Measurements from ENCODE around the gene PDIA6.

The PDIA6 gene

GRCh38 chr2:10831400-10831985 is 18.9 kb upstream of the PDIA6 start:
- Histone ChIP-seq H3K79me2 (ENCODE audit: insufficient read depth, low read depth) (no peaks in the 10 kb centered on the region), H3K36me3 (ENCODE audit: insufficient read depth) (no peaks in the 10 kb centered on the region), H2AFZ (ENCODE audit: low read depth) (peak overlapping the region; percentile 68; the same call in 1 of the 2 replicates), H4K20me1 (ENCODE audit: insufficient read depth) (no peaks in the 10 kb centered on the region), H3K4me1 (ENCODE audit: low read depth, poor library complexity, severe bottlenecking) (peaks cover 12% of the 10 kb centered on the region), H3K4me2 (no peak overlapping the region), H3K27ac (no peak overlapping the region), H3K9ac (no peak overlapping the region), H3K27me3 (ENCODE audit: insufficient read depth, low read depth) (no peaks in the 10 kb centered on the region), H3K4me3 (IDR thresholded peaks at IDR 0.05; ENCODE audit: insufficient read depth, low read depth, low read length) (no peak overlapping the region)
- TF ChIP-seq, protein P1, sequence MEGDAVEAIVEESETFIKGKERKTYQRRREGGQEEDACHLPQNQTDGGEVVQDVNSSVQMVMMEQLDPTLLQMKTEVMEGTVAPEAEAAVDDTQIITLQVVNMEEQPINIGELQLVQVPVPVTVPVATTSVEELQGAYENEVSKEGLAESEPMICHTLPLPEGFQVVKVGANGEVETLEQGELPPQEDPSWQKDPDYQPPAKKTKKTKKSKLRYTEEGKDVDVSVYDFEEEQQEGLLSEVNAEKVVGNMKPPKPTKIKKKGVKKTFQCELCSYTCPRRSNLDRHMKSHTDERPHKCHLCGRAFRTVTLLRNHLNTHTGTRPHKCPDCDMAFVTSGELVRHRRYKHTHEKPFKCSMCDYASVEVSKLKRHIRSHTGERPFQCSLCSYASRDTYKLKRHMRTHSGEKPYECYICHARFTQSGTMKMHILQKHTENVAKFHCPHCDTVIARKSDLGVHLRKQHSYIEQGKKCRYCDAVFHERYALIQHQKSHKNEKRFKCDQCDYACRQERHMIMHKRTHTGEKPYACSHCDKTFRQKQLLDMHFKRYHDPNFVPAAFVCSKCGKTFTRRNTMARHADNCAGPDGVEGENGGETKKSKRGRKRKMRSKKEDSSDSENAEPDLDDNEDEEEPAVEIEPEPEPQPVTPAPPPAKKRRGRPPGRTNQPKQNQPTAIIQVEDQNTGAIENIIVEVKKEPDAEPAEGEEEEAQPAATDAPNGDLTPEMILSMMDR (conservative IDR thresholded peaks at IDR 0.05; ENCODE audit: low read depth, low read length), result no peak

DNA sequence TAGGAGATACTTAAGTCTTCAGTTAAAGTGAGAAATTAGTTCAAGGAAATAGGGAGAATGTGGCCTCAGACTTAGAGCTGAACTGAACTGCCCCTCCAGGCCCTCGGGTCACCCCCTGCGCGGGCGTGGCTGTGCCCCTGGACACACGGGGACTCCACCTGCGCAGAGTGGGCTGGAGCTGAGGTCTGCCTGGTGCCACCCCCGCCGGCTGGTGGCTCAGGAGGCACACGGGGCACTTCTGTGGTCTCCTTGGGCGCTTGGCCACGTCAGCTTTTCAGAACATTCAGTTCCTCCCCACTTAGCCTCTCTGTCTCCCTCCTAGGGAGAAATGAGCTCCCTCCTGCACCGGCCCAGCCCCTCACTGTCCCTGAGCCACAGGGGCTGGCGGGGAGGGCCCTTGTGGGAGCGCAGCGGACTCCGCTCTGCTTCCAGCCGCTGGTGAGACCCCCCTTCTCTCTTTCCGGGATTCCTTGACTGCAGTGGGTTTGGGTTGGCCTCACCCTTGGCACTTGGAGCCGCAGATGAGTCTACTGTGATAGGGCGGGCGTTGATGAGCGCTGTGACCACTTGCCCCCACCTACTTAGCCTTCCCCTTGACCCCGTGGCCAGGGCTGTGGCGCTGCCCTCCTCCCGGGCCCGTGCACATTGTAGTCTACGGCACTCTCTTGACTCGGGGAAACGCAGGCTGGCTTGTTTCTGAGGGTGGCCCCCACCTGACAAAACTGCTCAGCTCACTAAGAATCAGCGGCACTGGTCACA is 18.2 kb upstream of the PDIA6 start:
- Histone ChIP-seq H3K9ac (no peak overlapping the region), H3K27me3 (ENCODE audit: insufficient read depth, low read depth) (no peaks in the 10 kb centered on the region), H4K20me1 (ENCODE audit: insufficient read depth) (no peaks in the 10 kb centered on the region), H2AFZ (ENCODE audit: low read depth) (no peak overlapping the region), H3K79me2 (ENCODE audit: insufficient read depth, low read depth) (no peaks in the 10 kb centered on the region), H3K4me3 (IDR thresholded peaks at IDR 0.05; ENCODE audit: insufficient read depth, low read depth, low read length) (no peak overlapping the region), H3K4me1 (ENCODE audit: low read depth, poor library complexity, severe bottlenecking) (peaks cover 12% of the 10 kb centered on the region), H3K4me2 (no peak overlapping the region), H3K27ac (no peak overlapping the region), H3K36me3 (ENCODE audit: insufficient read depth) (no peaks in the 10 kb centered on the region)
- TF ChIP-seq, protein P1 (conservative IDR thresholded peaks at IDR 0.05; ENCODE audit: low read depth, low read length), result no peak

DNA sequence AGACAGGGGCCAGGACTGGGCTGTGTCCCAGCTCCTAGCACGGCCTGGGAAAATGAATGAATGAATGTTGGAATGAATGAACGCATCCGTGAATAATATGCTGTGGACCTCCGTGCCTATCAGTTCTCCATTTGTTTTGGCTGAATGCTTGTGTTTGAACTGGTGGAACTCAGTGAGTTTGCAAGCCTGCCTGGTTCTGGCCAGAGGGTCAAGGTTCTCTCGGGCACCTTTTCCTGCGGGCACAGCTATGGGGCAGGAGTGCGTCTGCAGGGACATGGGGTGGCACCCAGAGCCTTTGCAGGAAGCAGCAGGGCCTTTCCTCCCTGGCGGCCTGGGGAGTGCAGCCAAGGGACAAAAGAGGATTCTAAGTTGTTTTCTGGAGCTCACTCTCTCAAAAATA is 17.6 kb upstream of the PDIA6 start:
- H4K20me1 ChIP-seq (ENCODE audit: insufficient read depth), result no peaks in the 10 kb centered on the region
- no peak overlapping the region for H3K27ac ChIP-seq
- H3K4me3 ChIP-seq (IDR thresholded peaks at IDR 0.05; ENCODE audit: insufficient read depth, low read depth, low read length), result no peak overlapping the region
- H3K9ac ChIP-seq, result no peak overlapping the region
- H3K4me1 ChIP-seq (ENCODE audit: low read depth, poor library complexity, severe bottlenecking), result peaks cover 8% of the 10 kb centered on the region
- no peaks in the 10 kb centered on the region for H3K79me2 ChIP-seq (ENCODE audit: insufficient read depth, low read depth)
- TF ChIP-seq, protein P1 (conservative IDR thresholded peaks at IDR 0.05; ENCODE audit: low read depth, low read length), result no peak
- H2AFZ ChIP-seq (ENCODE audit: low read depth), result no peak overlapping the region
- no peaks in the 10 kb centered on the region for H3K27me3 ChIP-seq (ENCODE audit: insufficient read depth, low read depth)
- H3K4me2 ChIP-seq, result no peak overlapping the region
- H3K36me3 ChIP-seq (ENCODE audit: insufficient read depth), result no peaks in the 10 kb centered on the region

- Histone ChIP-seq H3K79me2 (ENCODE audit: insufficient read depth, low read depth) (no peaks in the 10 kb centered on the region), H4K20me1 (ENCODE audit: insufficient read depth) (no peaks in the 10 kb centered on the region), H3K9ac (no peak overlapping the region), H3K4me2 (no peak overlapping the region), H3K4me3 (IDR thresholded peaks at IDR 0.05; ENCODE audit: insufficient read depth, low read depth, low read length) (no peak overlapping the region), H3K4me1 (ENCODE audit: low read depth, poor library complexity, severe bottlenecking) (peaks cover 4% of the 10 kb centered on the region), H3K36me3 (ENCODE audit: insufficient read depth) (no peaks in the 10 kb centered on the region), H3K27ac (no peak overlapping the region), H2AFZ (ENCODE audit: low read depth) (no peak overlapping the region), H3K27me3 (ENCODE audit: insufficient read depth, low read depth) (no peaks in the 10 kb centered on the region)
- TF ChIP-seq, protein P1 (conservative IDR thresholded peaks at IDR 0.05; ENCODE audit: low read depth, low read length), result no peak
Observed at GRCh38 chr2:10829299-10829698, 16.7 kb upstream of the PDIA6 start.
